Peyer's patch (tissue), 4 donors: Measurements from ENCODE around the gene LMBRD2.

ENCODE experiments used
- POLR2A ChIP-seq, 2 donors: fragments of 450-650 bp; IDR thresholded peaks; one replicate each; pipeline ENCODE4 v1.5.1; 2017; ENCODE audit warnings: antibody characterized with exemption in 2 of 2, mild to moderate bottlenecking in 2 of 2, moderate library complexity in 2 of 2
- TF ChIP-seq, protein P1 (sequence below), 6 experiments: fragments of 450-650 bp in 4 of 6; fragments of 200-600 bp in 2 of 6; sonication (generic) in 1 of 6; IDR thresholded peaks; one replicate each; pipeline ENCODE4 v1.5.1; 2017 to 2019; ENCODE audit warnings: antibody characterized with exemption in 6 of 6, mild to moderate bottlenecking in 3 of 6, moderate library complexity in 1 of 6

DNA sequence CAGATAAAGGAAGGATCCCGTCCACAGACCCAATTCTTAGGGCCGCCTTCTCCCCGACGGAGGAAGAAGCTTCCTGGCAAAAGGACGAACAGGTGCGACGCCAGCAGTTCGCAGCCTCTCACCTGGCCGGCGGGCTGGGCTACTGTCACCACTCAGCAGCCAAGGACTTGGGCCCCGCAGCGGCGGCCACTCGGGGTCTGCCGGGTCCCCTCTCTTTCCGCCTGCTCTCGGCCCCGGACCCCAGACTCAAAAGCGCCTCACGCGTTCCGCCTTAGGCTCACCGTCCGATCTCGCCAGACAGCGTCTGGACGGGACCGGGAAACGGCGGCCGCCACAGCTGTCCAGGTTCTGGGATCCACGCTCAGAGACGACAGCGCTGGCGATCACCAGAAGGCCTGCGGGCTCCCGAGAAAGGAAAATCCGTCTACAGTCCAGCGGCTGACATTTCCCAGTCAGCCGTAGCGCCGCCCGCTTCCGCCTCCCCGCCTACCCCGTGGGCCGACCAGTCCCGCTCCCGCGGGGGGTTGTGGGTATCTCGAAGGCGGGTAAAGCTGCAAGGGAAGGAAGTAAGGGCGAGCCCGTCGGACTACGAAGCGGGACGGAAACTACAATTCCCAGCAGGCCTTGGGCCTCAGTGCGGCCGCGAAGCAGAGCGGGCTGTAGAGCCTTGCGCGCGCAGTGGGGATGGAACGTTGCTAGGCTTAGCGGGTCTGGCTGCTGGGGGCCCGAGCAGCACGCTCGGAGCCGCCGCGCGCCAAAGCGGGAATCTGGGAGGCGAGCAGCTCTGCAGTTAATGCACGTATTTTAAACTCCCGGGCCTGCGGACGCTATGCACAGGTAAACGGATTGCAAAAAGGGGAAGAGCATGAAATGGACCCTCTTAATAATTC is at the start of gene LMBRD2, which contains the start of gene SKP2:
- TF ChIP-seq, protein P1, sequence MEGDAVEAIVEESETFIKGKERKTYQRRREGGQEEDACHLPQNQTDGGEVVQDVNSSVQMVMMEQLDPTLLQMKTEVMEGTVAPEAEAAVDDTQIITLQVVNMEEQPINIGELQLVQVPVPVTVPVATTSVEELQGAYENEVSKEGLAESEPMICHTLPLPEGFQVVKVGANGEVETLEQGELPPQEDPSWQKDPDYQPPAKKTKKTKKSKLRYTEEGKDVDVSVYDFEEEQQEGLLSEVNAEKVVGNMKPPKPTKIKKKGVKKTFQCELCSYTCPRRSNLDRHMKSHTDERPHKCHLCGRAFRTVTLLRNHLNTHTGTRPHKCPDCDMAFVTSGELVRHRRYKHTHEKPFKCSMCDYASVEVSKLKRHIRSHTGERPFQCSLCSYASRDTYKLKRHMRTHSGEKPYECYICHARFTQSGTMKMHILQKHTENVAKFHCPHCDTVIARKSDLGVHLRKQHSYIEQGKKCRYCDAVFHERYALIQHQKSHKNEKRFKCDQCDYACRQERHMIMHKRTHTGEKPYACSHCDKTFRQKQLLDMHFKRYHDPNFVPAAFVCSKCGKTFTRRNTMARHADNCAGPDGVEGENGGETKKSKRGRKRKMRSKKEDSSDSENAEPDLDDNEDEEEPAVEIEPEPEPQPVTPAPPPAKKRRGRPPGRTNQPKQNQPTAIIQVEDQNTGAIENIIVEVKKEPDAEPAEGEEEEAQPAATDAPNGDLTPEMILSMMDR (IDR thresholded peaks at IDR 0.05) = no peak
- peak; percentile 57 to 63 for TF ChIP-seq POLR2A (IDR thresholded peaks at IDR 0.05)
